GM18858 (cell line): Measurements from ENCODE around the gene TP53INP2.
"Not testable (repeated sequence)": the region's sequence is repeated elsewhere in the genome, so short reads cannot be mapped to it uniquely, and the experiment has no call there.

Experiments used
- ATAC-seq: cut with Tn5 transposase; IDR thresholded peaks from one replicate; pipeline ENCODE4 v1.9.1; 2021; ENCODE audit not compliant: unreplicated experiment

TP53INP2 gene

GRCh38 chr20:34720266-34720665, 16.1 kb downstream of the TP53INP2 start:
- ATAC-seq, result no peak

GRCh38 chr20:34722560-34722959, 18.4 kb downstream of the TP53INP2 start:
- ATAC-seq, result not testable (repeated sequence)

- ATAC-seq, result no peak
These were observed 20.0 kb downstream of the TP53INP2 start for GRCh38 chr20:34724172-34724571.

- no peak for ATAC-seq
These were observed 25.3 kb downstream of the TP53INP2 start for GRCh38 chr20:34729416-34729815.

GRCh38 chr20:34732523-34732922, 28.4 kb downstream of the TP53INP2 start:
- ATAC-seq, result no peak

- ATAC-seq, result no peak
These were observed 32.1 kb downstream of the TP53INP2 start for GRCh38 chr20:34736106-34736735.

- ATAC-seq, result no peak
These were observed 38.9 kb downstream of the TP53INP2 start for GRCh38 chr20:34743039-34743438.

- ATAC-seq, result no peak
These were observed 40.2 kb downstream of the TP53INP2 start for GRCh38 chr20:34744340-34744739.

GRCh38 chr20:34744847-34745246, 40.7 kb downstream of the TP53INP2 start:
- ATAC-seq, result no peak

- no peak for ATAC-seq
These were observed 42.5 kb downstream of the TP53INP2 start for GRCh38 chr20:34746674-34747073.

- no peak for ATAC-seq
These were observed 43.3 kb downstream of the TP53INP2 start for GRCh38 chr20:34747479-34747878.

- ATAC-seq, result no peak
These were observed 44.6 kb downstream of the TP53INP2 start for GRCh38 chr20:34748709-34749108.

GRCh38 chr20:34750484-34750883, 46.3 kb downstream of the TP53INP2 start:
- no peak for ATAC-seq

- no peak for ATAC-seq
These were observed 47.3 kb downstream of the TP53INP2 start for GRCh38 chr20:34751453-34751852.

GRCh38 chr20:34753706-34754461, 49.7 kb downstream of the TP53INP2 start:
- no peak for ATAC-seq

- ATAC-seq, result no peak
These were observed 50.5 kb downstream of the TP53INP2 start for GRCh38 chr20:34754611-34755010.

- no peak for ATAC-seq
These were observed 51.2 kb downstream of the TP53INP2 start for GRCh38 chr20:34755367-34755766.

GRCh38 chr20:34762031-34762555, 57.9 kb downstream of the TP53INP2 start:
- no peak for ATAC-seq
